Measurements from ENCODE around the gene AKNA. TPM values are rescaled to one million over a fixed set of nuclear protein-coding genes. Genes with fewer than 3 reads are reported as not detected.

Gene AKNA
- polyA plus RNA-seq, 1 of the 3 experiments (the other 2 are of a cell fraction) = 0.84 TPM

DNA sequence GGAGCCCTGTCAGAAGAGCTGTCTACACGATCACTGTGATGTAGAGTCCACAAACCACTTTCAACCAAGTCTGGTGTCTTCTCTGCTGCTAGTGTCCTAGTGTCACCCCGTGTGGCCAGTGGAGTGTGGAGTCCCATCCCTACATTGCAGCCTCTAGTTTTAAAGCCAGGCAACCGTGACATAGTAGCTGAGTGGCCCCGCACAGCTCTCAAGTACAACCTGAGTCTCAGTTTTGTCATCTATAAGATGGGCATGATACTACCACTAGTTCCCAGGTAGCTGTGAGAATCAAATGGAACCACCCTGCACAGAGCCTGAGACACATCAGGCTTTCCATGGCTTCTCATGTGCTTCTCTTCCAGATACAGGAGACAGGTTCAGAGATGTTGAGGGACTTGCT, 43.2 kb upstream of the AKNA start:
- CTCF ChIA-PET = interaction anchor here (1.3 kb wide), 1 partner anchor 25 kb away, joined by 5 read pairs; no protein-coding TSS in a partner anchor
- POLR2A ChIA-PET = no interaction called here

DNA sequence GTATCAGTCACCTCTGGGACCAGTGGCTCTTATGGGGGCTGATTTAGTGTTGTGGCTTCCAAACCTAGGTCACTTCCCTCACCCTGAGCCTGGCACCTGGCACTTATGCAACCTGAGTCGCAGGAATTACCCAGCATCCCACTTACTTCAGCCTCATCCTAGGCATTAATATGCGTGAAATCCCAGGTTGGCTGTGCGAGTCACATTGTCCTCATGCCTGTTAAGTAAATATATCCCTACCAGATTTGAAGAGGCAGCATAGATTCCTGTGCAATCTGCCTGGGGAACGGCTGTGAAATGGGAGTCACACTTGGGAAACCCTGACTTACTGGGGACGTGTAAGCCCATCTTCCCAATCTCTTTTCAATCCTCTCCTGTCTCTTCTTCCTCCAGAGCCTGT, 42.7 kb upstream of the AKNA start:
- Histone ChIP-seq H2AFZ (ENCODE audit: low read depth) (no peak overlapping the region), H3K9ac (no peak overlapping the region), H3K36me3 (replicated peaks in 1 of 2; ENCODE audit: control insufficient read depth in 1 of 2, insufficient read depth in 2 of 2, low read length in 1 of 2) (no peaks in the 10 kb centered on the region), H3K27me3 (ENCODE audit: insufficient read depth) (no peaks in the 10 kb centered on the region; the same call in 1 of the 2 replicates), H3K9me3 (no peaks in the 10 kb centered on the region), H3K4me1 (ENCODE audit: control insufficient read depth in 1 of 2, insufficient read depth in 2 of 2, low read depth in 1 of 2, low read length in 1 of 2) (no peaks in the 10 kb centered on the region), H3K79me2 (ENCODE audit: insufficient read depth) (no peaks in the 10 kb centered on the region), H3K9me2 (no peaks in the 10 kb centered on the region), H3K4me2 (no peak overlapping the region), H4K20me1 (ENCODE audit: insufficient read depth) (no peaks in the 10 kb centered on the region), H3K27ac (ENCODE audit: low read depth in 2 of 2, low read length in 1 of 2) (no peak overlapping the region), H3F3A (replicated peaks; ENCODE audit: insufficient read depth) (no peaks in the 10 kb centered on the region), H3K4me3 (ENCODE audit: low read depth in 2 of 2, low read length in 1 of 2) (no peak overlapping the region)
- no peak for DNase-seq
- ChIA-PET POLR2A (no interaction called here), CTCF (interaction anchor here (1.3 kb wide), 1 partner anchor 25 kb away, joined by 8 read pairs; no protein-coding TSS in a partner anchor)
- 61% methylated on average over 4 of the region's 5 CpGs for WGBS (ENCODE audit: low lambda C conversion rate)
- TF ChIP-seq CHD2 (IDR thresholded peaks at IDR 0.05; ENCODE audit: low read length, partially characterized antibody) (no peak), GATA2 (CRISPR knock-in tag; IDR thresholded peaks at IDR 0.05) (no peak), EZH2phosphoT487 (IDR thresholded peaks at IDR 0.05; ENCODE audit: borderline replicate concordance, low read depth) (no peak)

More for the DNA sequence above, 43.2 kb upstream of the AKNA start:
- DNase-seq = no peak
- Histone ChIP-seq H3K4me2 (no peak overlapping the region), H3K4me1 (ENCODE audit: control insufficient read depth in 1 of 2, insufficient read depth in 2 of 2, low read depth in 1 of 2, low read length in 1 of 2) (no peaks in the 10 kb centered on the region), H2AFZ (ENCODE audit: low read depth) (no peak overlapping the region), H3K4me3 (ENCODE audit: low read depth in 2 of 2, low read length in 1 of 2) (no peak overlapping the region), H3K36me3 (replicated peaks in 1 of 2; ENCODE audit: control insufficient read depth in 1 of 2, insufficient read depth in 2 of 2, low read length in 1 of 2) (no peaks in the 10 kb centered on the region), H4K20me1 (ENCODE audit: insufficient read depth) (no peaks in the 10 kb centered on the region), H3K27ac (ENCODE audit: low read depth in 2 of 2, low read length in 1 of 2) (no peak overlapping the region), H3K9me2 (no peaks in the 10 kb centered on the region), H3K79me2 (ENCODE audit: insufficient read depth) (no peaks in the 10 kb centered on the region), H3F3A (replicated peaks; ENCODE audit: insufficient read depth) (no peaks in the 10 kb centered on the region), H3K27me3 (ENCODE audit: insufficient read depth) (no peaks in the 10 kb centered on the region; the same call in 1 of the 2 replicates), H3K9me3 (no peaks in the 10 kb centered on the region), H3K9ac (no peak overlapping the region)
- 56% methylated on average over 4 of the region's 4 CpGs for WGBS (ENCODE audit: low lambda C conversion rate)
- TF ChIP-seq, protein P1, sequence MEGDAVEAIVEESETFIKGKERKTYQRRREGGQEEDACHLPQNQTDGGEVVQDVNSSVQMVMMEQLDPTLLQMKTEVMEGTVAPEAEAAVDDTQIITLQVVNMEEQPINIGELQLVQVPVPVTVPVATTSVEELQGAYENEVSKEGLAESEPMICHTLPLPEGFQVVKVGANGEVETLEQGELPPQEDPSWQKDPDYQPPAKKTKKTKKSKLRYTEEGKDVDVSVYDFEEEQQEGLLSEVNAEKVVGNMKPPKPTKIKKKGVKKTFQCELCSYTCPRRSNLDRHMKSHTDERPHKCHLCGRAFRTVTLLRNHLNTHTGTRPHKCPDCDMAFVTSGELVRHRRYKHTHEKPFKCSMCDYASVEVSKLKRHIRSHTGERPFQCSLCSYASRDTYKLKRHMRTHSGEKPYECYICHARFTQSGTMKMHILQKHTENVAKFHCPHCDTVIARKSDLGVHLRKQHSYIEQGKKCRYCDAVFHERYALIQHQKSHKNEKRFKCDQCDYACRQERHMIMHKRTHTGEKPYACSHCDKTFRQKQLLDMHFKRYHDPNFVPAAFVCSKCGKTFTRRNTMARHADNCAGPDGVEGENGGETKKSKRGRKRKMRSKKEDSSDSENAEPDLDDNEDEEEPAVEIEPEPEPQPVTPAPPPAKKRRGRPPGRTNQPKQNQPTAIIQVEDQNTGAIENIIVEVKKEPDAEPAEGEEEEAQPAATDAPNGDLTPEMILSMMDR (IDR thresholded peaks at IDR 0.05) = no peak
- TF ChIP-seq, protein P2, sequence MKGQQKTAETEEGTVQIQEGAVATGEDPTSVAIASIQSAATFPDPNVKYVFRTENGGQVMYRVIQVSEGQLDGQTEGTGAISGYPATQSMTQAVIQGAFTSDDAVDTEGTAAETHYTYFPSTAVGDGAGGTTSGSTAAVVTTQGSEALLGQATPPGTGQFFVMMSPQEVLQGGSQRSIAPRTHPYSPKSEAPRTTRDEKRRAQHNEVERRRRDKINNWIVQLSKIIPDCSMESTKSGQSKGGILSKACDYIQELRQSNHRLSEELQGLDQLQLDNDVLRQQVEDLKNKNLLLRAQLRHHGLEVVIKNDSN (IDR thresholded peaks at IDR 0.05; ENCODE audit: borderline replicate concordance, low read depth) = no peak
- no peak for TF ChIP-seq FOXJ3 (CRISPR knock-in tag; IDR thresholded peaks at IDR 0.05)
- TF ChIP-seq RCOR1 (IDR thresholded peaks at IDR 0.05; ENCODE audit: low read length) = no peak
- TF ChIP-seq ELF1 (IDR thresholded peaks at IDR 0.05) = no peak
- TF ChIP-seq POLR2AphosphoS5 (IDR thresholded peaks at IDR 0.05; ENCODE audit: low read depth, low read length) = no peak
- no peak for TF ChIP-seq SIN3A (IDR thresholded peaks at IDR 0.05; ENCODE audit: borderline replicate concordance, low read depth, low read length)
- TF ChIP-seq NRF1 (IDR thresholded peaks at IDR 0.05; ENCODE audit: low read depth, low read length) = no peak
- TF ChIP-seq GABPA (IDR thresholded peaks at IDR 0.05; ENCODE audit: low read depth) = no peak
- no peak for TF ChIP-seq MXI1 (IDR thresholded peaks at IDR 0.05; ENCODE audit: low read depth, low read length)
